SK-N-MC (cell line): ENCODE data around the gene PFKP.

Source experiments
- EZH2 ChIP-seq: fragments of 200-600 bp; sonication (generic); IDR thresholded peaks from one replicate; pipeline ENCODE4 v1.6.1; 2017; ENCODE audit warnings: antibody characterized with exemption
- FOXP2 ChIP-seq: optimal IDR thresholded peaks from 2 replicates; pipeline ENCODE3; 2011; ENCODE audit warnings: mild to moderate bottlenecking, moderate library complexity; ENCODE audit not compliant: insufficient read depth; ENCODE audit errors: extremely low read length, control extremely low read depth
- POLR2AphosphoS5 ChIP-seq: IDR thresholded peaks from 2 replicates; pipeline ENCODE4 v1.6.1; 2012; ENCODE audit warnings: mild to moderate bottlenecking, low read depth, low read length, borderline replicate concordance

- TF ChIP-seq POLR2AphosphoS5 (no peak), EZH2 (no peak), FOXP2 (no peak)
These were observed 37.0 kb downstream of the PFKP start for GRCh38 chr10:3104251-3104918.
